AG09319 (cell line): ENCODE results near the gene ATXN7L1.

ENCODE experiments used
- DNase-seq: peaks from one replicate; pipeline ENCODE4 v3.0.0-alpha.2; 2010; ENCODE audit warnings: low read depth; ENCODE audit errors: extremely low read depth
- CTCF ChIP-seq: IDR thresholded peaks from 2 replicates; pipeline ENCODE4 v1.5.1; 2011; ENCODE audit warnings: low read depth, mild to moderate bottlenecking, inconsistent platforms, low read length, moderate library complexity

ATXN7L1 gene

GRCh38 chr7:105685161-105685560 is 191.2 kb downstream of the ATXN7L1 start:
- DNase-seq: no peak
- no peak for TF ChIP-seq CTCF

GRCh38 chr7:105682341-105683060 is 193.9 kb downstream of the ATXN7L1 start:
- TF ChIP-seq CTCF: no peak
- no peak for DNase-seq

GRCh38 chr7:105680505-105681187 is 195.8 kb downstream of the ATXN7L1 start:
- TF ChIP-seq CTCF: no peak
- no peak for DNase-seq

- DNase-seq: peak; percentile 30
- no peak for TF ChIP-seq CTCF
These were observed 197.4 kb downstream of the ATXN7L1 start for GRCh38 chr7:105678811-105679495.

GRCh38 chr7:105677817-105678573 is 198.4 kb downstream of the ATXN7L1 start:
- no peak for DNase-seq
- TF ChIP-seq CTCF: no peak

GRCh38 chr7:105677410-105677730 is 199.0 kb downstream of the ATXN7L1 start:
- DNase-seq: no peak
- TF ChIP-seq CTCF: no peak

- no peak for TF ChIP-seq CTCF
- DNase-seq: no peak
These were observed 200.4 kb downstream of the ATXN7L1 start for GRCh38 chr7:105675934-105676371.
